K562 (cell line): ENCODE results near the gene KDM2A. TPM values are rescaled to one million over a fixed set of nuclear protein-coding genes. Genes with fewer than 3 reads are reported as not detected.

Experiments
- ASH1L ChIP-seq: fragments of 450-650 bp; IDR thresholded peaks from 2 replicates; pipeline ENCODE4 v1.6.1; 2018; ENCODE audit warnings: borderline replicate concordance, mild to moderate bottlenecking, low read depth; ENCODE audit not compliant: partially characterized antibody
- CREM ChIP-seq: IDR thresholded peaks from 2 replicates; pipeline ENCODE4 v1.6.1; 2014; ENCODE audit warnings: antibody characterized with exemption, low read depth
- ELF1 ChIP-seq: fragments of 200-800 bp; sonication (Bioruptor generic); IDR thresholded peaks from 2 replicates; pipeline ENCODE4 v1.6.1; 2016; ENCODE audit warnings: missing genetic modification characterization, missing compliant biosample characterization
- ELK1 ChIP-seq: sonication (generic); formaldehyde crosslinking; IDR thresholded peaks from 2 replicates; pipeline ENCODE4 v1.8.1; 2022; ENCODE audit warnings: missing genetic modification reagents
- ELK3 ChIP-seq: fragments of 450-650 bp; formaldehyde crosslinking; IDR thresholded peaks from 2 replicates; pipeline ENCODE4 v1.4.0; 2020; ENCODE audit warnings: mild to moderate bottlenecking
- HNRNPK ChIP-seq: fragments of 200-400 bp; formaldehyde crosslinking; IDR thresholded peaks from one replicate; pipeline ENCODE4 v1.6.1; 2018; ENCODE audit warnings: mild to moderate bottlenecking, low read depth, low read length; ENCODE audit not compliant: poor library complexity, severe bottlenecking
- ILK ChIP-seq: fragments of 450-650 bp; IDR thresholded peaks from 2 replicates; pipeline ENCODE4 v1.6.1; 2016; ENCODE audit warnings: missing genetic modification characterization, low read depth, mild to moderate bottlenecking, missing compliant biosample characterization, moderate library complexity, borderline replicate concordance
- JUND ChIP-seq, 2 experiments: IDR thresholded peaks; 2 replicates in 1 of 2; 3 replicates in 1 of 2; pipeline ENCODE4 v1.6.1; 2011; ENCODE audit warnings: borderline replicate concordance in 2 of 2, low read depth in 2 of 2, low read length in 2 of 2, improper control_type of control experiment in 1 of 2, missing biosample characterization in 1 of 2, missing genetic modification characterization in 1 of 2, missing genetic modification reagents in 1 of 2
- MITF ChIP-seq: IDR thresholded peaks from 2 replicates; pipeline ENCODE4 v1.6.1; 2014; ENCODE audit warnings: antibody characterized with exemption
- MLX ChIP-seq, 2 experiments: fragments of 450-650 bp in 1 of 2; sonication (generic) in 1 of 2; formaldehyde crosslinking; conservative IDR thresholded peaks; 2 replicates each; pipeline versions ENCODE4 v1.4.0 to v1.8.1; 2020 to 2022; ENCODE audit warnings: mild to moderate bottlenecking in 1 of 2, missing genetic modification reagents in 1 of 2
- POLR2H ChIP-seq: IDR thresholded peaks from 2 replicates; pipeline ENCODE4 v1.6.1; 2016; ENCODE audit warnings: missing genetic modification characterization, low read depth, mild to moderate bottlenecking, control low read depth, missing compliant biosample characterization, moderate library complexity
- RFX7 ChIP-seq: fragments of 250-450 bp; sonication (Bioruptor Pico); IDR thresholded peaks from 2 replicates; pipeline ENCODE4 v1.5.1; 2021; ENCODE audit warnings: mild to moderate bottlenecking
- TAF9B ChIP-seq: fragments of 450-650 bp; IDR thresholded peaks from 2 replicates; pipeline ENCODE4 v1.6.1; 2018; ENCODE audit warnings: mild to moderate bottlenecking; ENCODE audit not compliant: partially characterized antibody
- TAL1 ChIP-seq: fragments of 450-650 bp; IDR thresholded peaks from 2 replicates; pipeline ENCODE4 v1.6.1; 2016; ENCODE audit warnings: mild to moderate bottlenecking
- TBP ChIP-seq: optimal IDR thresholded peaks from 2 replicates; pipeline ENCODE3; 2011; ENCODE audit warnings: low read depth, low read length, improper control_type of control experiment
- U2AF1 ChIP-seq: fragments of 200-400 bp; formaldehyde crosslinking; optimal IDR thresholded peaks from 2 replicates; pipeline ENCODE3; 2017; ENCODE audit warnings: mild to moderate bottlenecking, low read depth, low read length, moderate library complexity
- ZBTB8A ChIP-seq: fragments of 450-650 bp; IDR thresholded peaks from 2 replicates; pipeline ENCODE4 v1.6.1; 2018; ENCODE audit warnings: mild to moderate bottlenecking, moderate library complexity; ENCODE audit not compliant: partially characterized antibody
- ZC3H8 ChIP-seq: fragments of 450-650 bp; IDR thresholded peaks from 2 replicates; pipeline ENCODE4 v1.6.1; 2017
- ZFP1 ChIP-seq: fragments of 450-650 bp; formaldehyde crosslinking; IDR thresholded peaks from 2 replicates; pipeline ENCODE4 v1.4.0; 2020; ENCODE audit warnings: mild to moderate bottlenecking, mixed read lengths
- ZNF655 ChIP-seq: fragments of 250-450 bp; sonication (Bioruptor Pico); IDR thresholded peaks from 2 replicates; pipeline ENCODE4 v1.5.0; 2021
- polyA plus RNA-seq, 8 experiments: library from polyadenylated mRNA; depleted of rRNA in 4 of 8; stranded (reverse) in 5 of 8; unstranded in 3 of 8; fragments of >200 nt; fragmentation: Nextera tagmentation in 2 of 8; fragmentation: Illumina TruSeq in 1 of 8; extraction: Ambion mirVana in 2 of 8; extraction: Trizol in 1 of 8; gene quantifications; 2 replicates each; pipeline versions ENCODE4 v1.2.1 to v1.2.3, GENCODE V29; 2011 to 2014; ENCODE audit warnings: inconsistent platforms in 1 of 8, missing spikeins in 1 of 8
- total RNA-seq, 7 experiments: library from RNA; depleted of rRNA in 6 of 7; stranded (reverse); fragments of >200 nt in 6 of 7; fragmentation: Illumina TruSeq in 2 of 7; extraction: Trizol in 2 of 7; gene quantifications; 2 replicates each; pipeline versions ENCODE4 v1.2.1 to v1.2.3, GENCODE V29; 2011 to 2021; ENCODE audit warnings: low replicate concordance in 1 of 7

KDM2A gene
- total and polyA plus RNA-seq, 9 of the 15 experiments (the other 6 are each of a cell fraction or from before 2014, with no cell fraction given): 5.0 to 39.3 (median 21.3) TPM

GRCh38 chr11:67288452-67289225 lies 169.6 kb downstream of the KDM2A start (continued):
- TF ChIP-seq HNRNPK (no peak), ZNF655 (no peak), POLR2H (tag) (peak; percentile 79), ZFP1 (CRISPR knock-in tag) (no peak), ELF1 (peak; percentile 88), U2AF1 (no peak), CREM (peak; percentile 82), JUND (IDR thresholded peaks at IDR 0.05; ENCODE audit: borderline replicate concordance, low read depth, low read length) (peak; percentile 56), JUND (tag; IDR thresholded peaks at IDR 0.05; ENCODE audit: borderline replicate concordance, low read depth, low read length) (peak; percentile 32; the same call in 1 of the 3 replicates), TBP (no peak), ILK (no peak), RFX7 (no peak), MLX (CRISPR knock-in tag; conservative IDR thresholded peaks at IDR 0.05) (no peak), ZBTB8A (no peak), MITF (no peak), ELK1 (CRISPR knock-in tag) (no peak), ELK3 (CRISPR knock-in tag) (no peak), TAF9B (peak; percentile 47), TAL1 (no peak), ASH1L (no peak), ZC3H8 (no peak)
